Stomach (tissue), 4 donors: Measurements from ENCODE around the gene PHLPP2.

ENCODE experiments used
- CTCF ChIP-seq, 7 experiments: fragments of 450-650 bp in 4 of 7; fragments of 200-600 bp in 3 of 7; sonication (generic) in 3 of 7; IDR thresholded peaks; one replicate each; pipeline ENCODE4 v1.5.1; 2016 to 2019; ENCODE audit warnings: antibody characterized with exemption in 7 of 7, control low read depth in 2 of 7, mild to moderate bottlenecking in 1 of 7
- EP300 ChIP-seq: sonication (generic); formaldehyde crosslinking; IDR thresholded peaks from one replicate; pipeline ENCODE4 v1.6.1; 2017; ENCODE audit warnings: antibody characterized with exemption
- POLR2A ChIP-seq, 4 donors: fragments of 450-650 bp; IDR thresholded peaks; one replicate each; pipeline ENCODE4 v1.6.1; 2016; ENCODE audit warnings: antibody characterized with exemption in 4 of 4, control low read depth in 2 of 4, mild to moderate bottlenecking in 1 of 4, moderate library complexity in 1 of 4

GRCh38 chr16:71727551-71728324 lies 3.2 kb upstream of the PHLPP2 start:
- TF ChIP-seq POLR2A (IDR thresholded peaks at IDR 0.05) (no peak), EP300 (no peak), CTCF (IDR thresholded peaks at IDR 0.05) (no peak)
